NCI-H460 (cell line): Measurements from ENCODE around the gene CREBBP. TPM values are rescaled to one million over a fixed set of nuclear protein-coding genes. Genes with fewer than 3 reads are reported as not detected.
"Not testable (repeated sequence)": the region's sequence is repeated elsewhere in the genome, so short reads cannot be mapped to it uniquely, and the experiment has no call there.

Source experiments
- DNase-seq: peaks from one replicate; pipeline ENCODE4 v3.0.0-alpha.2; 2016; ENCODE audit warnings: low read depth; ENCODE audit errors: extremely low read depth
- polyA plus RNA-seq: library from polyadenylated mRNA; depleted of rRNA; stranded (reverse); fragments of >200 nt; gene quantifications from 2 replicates; pipeline ENCODE4 v1.2.3, GENCODE V29; 2014; cell fraction: nucleus; rRNA removed
- total RNA-seq: library from RNA; depleted of rRNA; stranded (reverse); fragments of >200 nt; shearing (Covaris generic); gene quantifications from 2 replicates; pipeline ENCODE4 v1.2.3, GENCODE V29; 2014; rRNA removed

The CREBBP gene
- total RNA-seq = 15.2 and 15.8 TPM in 2 replicates
- 2.7 and 4.3 TPM in 2 replicates for polyA plus RNA-seq

GRCh38 chr16:3880623-3881498 is at the start of gene CREBBP:
TSS of gene CREBBP (minus strand) at chr16:3880713. CDS start at chr16:3879916, 797 bp downstream.
- DNase-seq = peak; percentile 82

- DNase-seq = not testable (repeated sequence)
These were observed 46.6 kb upstream of the CREBBP start for GRCh38 chr16:3927147-3927546.

DNA sequence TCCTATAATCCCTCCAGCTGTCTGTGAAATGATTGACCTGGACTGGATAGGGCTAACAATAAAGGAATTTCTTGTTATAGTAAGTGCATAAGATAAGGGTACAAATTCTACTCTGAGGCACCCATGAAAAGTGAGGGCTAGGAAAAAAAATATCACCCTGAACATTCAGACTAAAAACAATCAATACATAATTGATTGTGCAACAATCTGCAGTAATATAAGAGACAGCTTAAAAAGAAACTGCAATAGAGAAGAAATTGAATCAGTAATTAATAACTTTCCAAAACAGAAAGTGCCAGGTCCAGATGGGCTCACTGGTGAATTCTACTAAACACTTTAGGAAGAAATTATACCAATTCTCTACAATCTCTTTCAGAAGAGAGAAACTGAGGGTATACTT is 44.2 kb upstream of the CREBBP start:
- DNase-seq = no peak

- DNase-seq = no peak
These were observed 41.7 kb upstream of the CREBBP start for GRCh38 chr16:3922241-3922640.

- no peak for DNase-seq
These were observed 39.7 kb upstream of the CREBBP start for GRCh38 chr16:3920206-3920605.

DNA sequence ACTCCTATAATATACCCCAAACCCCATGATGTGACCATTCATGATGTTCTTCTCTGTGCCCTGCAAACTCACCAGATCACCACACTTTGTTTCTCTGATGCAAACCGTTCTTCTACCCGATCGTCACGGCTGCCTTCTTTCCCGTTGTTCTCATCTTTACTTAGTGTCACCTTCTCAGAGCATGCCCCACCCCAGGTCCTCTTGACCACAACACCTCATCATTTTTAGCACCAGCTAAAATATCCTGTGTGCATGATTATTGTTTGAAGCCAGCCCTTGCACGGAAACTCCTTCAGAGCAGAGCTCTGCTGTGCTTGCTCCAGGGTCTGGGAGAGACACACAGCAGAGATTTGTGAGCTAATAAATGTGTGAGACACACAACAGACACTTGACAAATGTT is 38.9 kb upstream of the CREBBP start:
- no peak for DNase-seq

GRCh38 chr16:3915426-3916260 is 35.1 kb upstream of the CREBBP start:
- no peak for DNase-seq

- DNase-seq = no peak
These were observed 32.4 kb upstream of the CREBBP start for GRCh38 chr16:3912897-3913296.

- no peak for DNase-seq
These were observed 31.9 kb upstream of the CREBBP start for GRCh38 chr16:3912373-3912772.

DNA sequence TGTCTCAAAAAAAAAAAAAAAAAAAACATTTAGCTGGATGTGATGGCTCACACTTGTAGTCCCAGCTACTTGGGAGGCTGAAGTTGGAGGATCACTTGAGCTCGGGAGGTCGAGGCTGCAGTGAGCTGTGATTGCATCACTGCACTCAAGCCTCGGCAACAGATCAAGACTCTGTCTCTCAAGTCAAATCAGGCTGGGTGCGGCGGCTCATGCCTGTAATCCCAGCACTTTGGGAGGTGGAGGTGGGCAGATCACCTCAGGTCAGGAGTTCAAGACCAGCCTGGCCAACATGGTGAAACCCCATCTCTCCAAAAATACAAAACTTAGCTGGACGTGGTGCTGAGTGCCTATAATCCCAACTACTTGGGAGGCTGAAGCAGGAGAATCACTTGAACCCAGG is 31.2 kb upstream of the CREBBP start:
- DNase-seq = not testable (repeated sequence)

GRCh38 chr16:3909791-3910583 is 29.5 kb upstream of the CREBBP start:
- DNase-seq = no peak

GRCh38 chr16:3908951-3909437 is 28.5 kb upstream of the CREBBP start:
- no peak for DNase-seq

- no peak for DNase-seq
These were observed 27.1 kb upstream of the CREBBP start for GRCh38 chr16:3907586-3907985.

DNA sequence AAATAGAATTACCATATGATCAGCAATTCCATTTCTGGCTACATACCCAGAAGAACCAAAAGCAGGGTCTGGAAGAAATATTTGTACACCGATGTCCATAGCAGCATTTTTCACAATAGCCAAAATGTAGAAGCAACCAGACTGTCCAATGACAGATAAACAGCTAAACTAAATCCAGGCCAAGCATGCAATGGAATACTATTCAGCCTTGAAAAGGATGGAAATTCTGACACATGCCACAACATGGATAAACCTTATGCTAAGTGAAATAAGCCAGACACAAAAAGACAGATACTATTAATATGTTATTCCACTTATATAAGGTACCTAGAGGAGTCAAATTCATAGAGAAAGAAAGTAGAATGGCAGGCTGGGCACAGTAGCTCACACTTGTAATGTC is 25.9 kb upstream of the CREBBP start:
- no peak for DNase-seq

DNA sequence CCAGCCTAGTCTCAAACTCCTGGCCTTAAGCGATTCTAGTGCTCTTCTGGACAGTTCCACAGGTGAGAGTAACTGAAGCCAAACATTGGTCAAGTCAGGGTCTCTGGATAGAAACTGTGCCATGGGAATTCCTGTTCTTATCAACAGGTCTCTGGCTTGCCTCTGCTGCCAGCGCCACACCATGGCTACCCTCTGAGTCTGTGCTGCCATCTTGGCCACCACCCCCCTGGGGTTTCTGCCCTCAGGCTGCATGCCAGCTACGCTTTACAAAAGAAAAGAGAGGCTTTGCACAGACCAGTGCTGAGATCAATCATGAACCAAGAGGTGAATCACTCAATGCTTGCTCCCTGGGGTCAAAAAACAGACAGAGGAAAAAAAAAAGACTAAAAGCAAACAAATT is 24.4 kb upstream of the CREBBP start:
- DNase-seq = no peak

- no peak for DNase-seq
These were observed 9.6 kb upstream of the CREBBP start for GRCh38 chr16:3890091-3890490.

DNA sequence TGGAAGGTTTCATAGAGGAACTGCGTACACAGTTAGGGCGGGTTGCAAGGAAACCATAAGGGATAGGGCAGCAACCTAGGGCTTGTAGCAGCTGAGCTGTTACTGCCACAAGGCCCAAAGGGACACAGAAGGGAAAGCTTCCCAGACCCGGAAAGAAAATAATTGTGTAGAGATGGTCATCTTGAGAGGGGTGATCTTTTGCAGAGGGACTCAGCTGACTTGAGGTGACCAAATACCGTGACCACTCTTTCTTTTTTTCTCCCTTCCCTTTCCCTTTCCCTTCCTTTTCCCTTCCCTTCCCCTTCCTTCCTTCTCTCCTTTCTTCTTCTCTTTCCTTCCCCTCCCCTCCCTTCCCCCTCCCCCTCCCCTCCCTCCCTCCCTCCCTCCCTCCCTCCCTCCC is 8.5 kb upstream of the CREBBP start:
- DNase-seq = no peak

DNA sequence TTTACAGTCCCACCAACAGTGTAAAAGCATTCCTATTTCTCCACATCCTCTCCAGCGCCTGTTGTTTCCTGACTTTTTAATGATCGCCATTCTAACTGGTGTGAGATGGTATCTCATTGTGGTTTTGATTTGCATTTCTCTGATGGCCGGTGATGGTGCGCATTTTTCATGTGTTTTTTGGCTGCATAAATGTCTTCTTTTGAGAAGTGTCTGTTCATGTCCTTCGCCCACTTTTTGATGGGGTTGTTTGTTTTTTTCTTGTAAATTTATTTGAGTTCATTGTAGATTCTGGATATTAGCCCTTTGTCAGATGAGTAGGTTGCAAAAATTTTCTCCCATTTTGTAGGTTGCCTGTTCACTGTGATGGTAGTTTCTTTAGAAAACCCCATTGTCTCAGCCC is 5.5 kb upstream of the CREBBP start:
- not testable (repeated sequence) for DNase-seq

DNA sequence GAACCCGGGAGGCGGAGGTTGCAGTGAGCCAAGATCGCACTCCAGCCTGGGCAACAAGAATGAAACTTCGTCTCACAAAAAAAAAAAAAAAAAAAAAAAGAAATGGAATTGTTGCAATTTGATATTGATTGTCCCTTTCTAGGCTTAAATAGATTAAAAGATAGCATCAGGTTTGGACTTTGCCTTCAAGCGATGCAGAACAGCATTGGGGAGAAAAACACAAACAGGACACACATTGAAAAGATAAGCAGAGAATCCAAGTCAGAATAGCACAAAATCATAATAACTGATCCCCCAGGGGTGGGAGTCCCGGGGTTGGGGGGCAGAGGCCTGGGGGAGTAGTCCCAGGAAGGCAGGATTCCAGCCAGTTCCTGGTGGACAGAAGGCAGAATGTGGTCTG is 3.9 kb upstream of the CREBBP start:
- no peak for DNase-seq

DNA sequence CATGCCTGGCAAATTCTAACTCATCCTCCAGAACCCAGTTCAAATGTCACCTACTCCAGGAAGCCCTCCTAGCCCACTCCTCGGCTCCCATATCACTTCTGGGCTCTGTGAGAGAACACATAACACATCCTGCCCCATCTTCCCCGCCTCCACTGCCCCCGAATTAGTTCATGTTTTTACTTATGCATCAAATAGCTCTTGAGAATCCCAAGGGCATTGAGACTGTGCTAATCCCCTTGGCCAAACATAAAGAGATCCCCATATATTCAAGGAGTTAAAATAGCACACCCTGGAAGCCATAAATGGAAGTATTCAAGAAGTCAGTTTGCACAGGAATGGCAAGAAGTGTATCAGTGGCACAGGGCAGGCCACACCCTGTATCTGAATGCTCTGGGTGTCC is 2.0 kb upstream of the CREBBP start:
- DNase-seq = no peak
